Measurements from ENCODE around the gene FLOT2. TPM values are rescaled to one million over a fixed set of nuclear protein-coding genes. Genes with fewer than 3 reads are reported as not detected.

Gene FLOT2
- polyA plus RNA-seq (2012; ENCODE audit: low read depth, missing spikeins): 22.0 TPM

- peak; percentile 71 for FAIRE-seq
- TF ChIP-seq PAX5 (IDR thresholded peaks at IDR 0.05; ENCODE audit: insufficient read depth, low read length, severe bottlenecking): no peak
- TF ChIP-seq POLR2A (IDR thresholded peaks at IDR 0.05; ENCODE audit: low read depth, low read length): peak; percentile 47; the same call in 1 of the 2 replicates
- no peak for TF ChIP-seq POU2F2 (IDR thresholded peaks at IDR 0.05; ENCODE audit: low read depth, low read length)
- no peak for TF ChIP-seq TAF1 (IDR thresholded peaks at IDR 0.05; ENCODE audit: low read depth, low read length)
- TF ChIP-seq SPI1 (IDR thresholded peaks at IDR 0.05; ENCODE audit: low read depth, low read length): no peak
- no peak for DNase-seq (ENCODE audit: insufficient read length, low spot score)
These were observed at the start of gene FLOT2 for GRCh38 chr17:28896884-28897768. FLOT2 (minus strand) TSS chr17:28897733; CDS start chr17:28897574, 159 bp downstream.

- no peak for FAIRE-seq
These were observed 48.7 kb upstream of the FLOT2 start for GRCh38 chr17:28946239-28946638.

GRCh38 chr17:28944862-28945741 lies 47.6 kb upstream of the FLOT2 start:
- FAIRE-seq (peak; percentile 69), DNase-seq (ENCODE audit: insufficient read length, low spot score) (no peak)

More at GRCh38 chr17:28946239-28946638, 48.7 kb upstream of the FLOT2 start:
- DNase-seq (ENCODE audit: insufficient read length, low spot score): no peak
- no peak for TF ChIP-seq POLR2AphosphoS5 (IDR thresholded peaks at IDR 0.05; ENCODE audit: low read depth, low read length)
- no peak for TF ChIP-seq POLR2A (IDR thresholded peaks at IDR 0.05; ENCODE audit: low read depth, low read length)
- no peak for TF ChIP-seq TAF1 (IDR thresholded peaks at IDR 0.05; ENCODE audit: low read depth, low read length)
- TF ChIP-seq SPI1 (IDR thresholded peaks at IDR 0.05; ENCODE audit: low read depth, low read length): no peak
- no peak for TF ChIP-seq POU2F2 (IDR thresholded peaks at IDR 0.05; ENCODE audit: low read depth, low read length)
- no peak for TF ChIP-seq PAX5 (IDR thresholded peaks at IDR 0.05; ENCODE audit: insufficient read depth, low read length, severe bottlenecking)

GRCh38 chr17:28944343-28944742 lies 46.8 kb upstream of the FLOT2 start:
- TF ChIP-seq POLR2A (IDR thresholded peaks at IDR 0.05; ENCODE audit: low read depth, low read length): no peak
- TF ChIP-seq PAX5 (IDR thresholded peaks at IDR 0.05; ENCODE audit: insufficient read depth, low read length, severe bottlenecking): no peak
- TF ChIP-seq TAF1 (IDR thresholded peaks at IDR 0.05; ENCODE audit: low read depth, low read length): no peak
- no peak for TF ChIP-seq POU2F2 (IDR thresholded peaks at IDR 0.05; ENCODE audit: low read depth, low read length)
- TF ChIP-seq SPI1 (IDR thresholded peaks at IDR 0.05; ENCODE audit: low read depth, low read length): no peak
- TF ChIP-seq POLR2AphosphoS5 (IDR thresholded peaks at IDR 0.05; ENCODE audit: low read depth, low read length): no peak
- FAIRE-seq: no peak
- DNase-seq (ENCODE audit: insufficient read length, low spot score): no peak

More at GRCh38 chr17:28944862-28945741, 47.6 kb upstream of the FLOT2 start:
- TF ChIP-seq POU2F2 (IDR thresholded peaks at IDR 0.05; ENCODE audit: low read depth, low read length) (peak; percentile 54; the same call in 1 of the 2 replicates), POLR2A (IDR thresholded peaks at IDR 0.05; ENCODE audit: low read depth, low read length) (no peak)

GRCh38 chr17:28942925-28943324 lies 45.4 kb upstream of the FLOT2 start:
- no peak for FAIRE-seq
- DNase-seq (ENCODE audit: insufficient read length, low spot score): no peak

GRCh38 chr17:28941251-28941650 lies 43.7 kb upstream of the FLOT2 start:
- TF ChIP-seq TAF1 (IDR thresholded peaks at IDR 0.05; ENCODE audit: low read depth, low read length): no peak
- TF ChIP-seq PAX5 (IDR thresholded peaks at IDR 0.05; ENCODE audit: insufficient read depth, low read length, severe bottlenecking): no peak
- TF ChIP-seq POU2F2 (IDR thresholded peaks at IDR 0.05; ENCODE audit: low read depth, low read length): no peak
- no peak for TF ChIP-seq SPI1 (IDR thresholded peaks at IDR 0.05; ENCODE audit: low read depth, low read length)
- TF ChIP-seq POLR2AphosphoS5 (IDR thresholded peaks at IDR 0.05; ENCODE audit: low read depth, low read length): no peak
- no peak for TF ChIP-seq POLR2A (IDR thresholded peaks at IDR 0.05; ENCODE audit: low read depth, low read length)
- FAIRE-seq: no peak
- no peak for DNase-seq (ENCODE audit: insufficient read length, low spot score)

More at GRCh38 chr17:28942925-28943324, 45.4 kb upstream of the FLOT2 start:
- TF ChIP-seq POLR2AphosphoS5 (IDR thresholded peaks at IDR 0.05; ENCODE audit: low read depth, low read length) (no peak), PAX5 (IDR thresholded peaks at IDR 0.05; ENCODE audit: insufficient read depth, low read length, severe bottlenecking) (no peak), SPI1 (IDR thresholded peaks at IDR 0.05; ENCODE audit: low read depth, low read length) (no peak), POU2F2 (IDR thresholded peaks at IDR 0.05; ENCODE audit: low read depth, low read length) (no peak), TAF1 (IDR thresholded peaks at IDR 0.05; ENCODE audit: low read depth, low read length) (no peak), POLR2A (IDR thresholded peaks at IDR 0.05; ENCODE audit: low read depth, low read length) (no peak)

- DNase-seq (ENCODE audit: insufficient read length, low spot score): no peak
- FAIRE-seq: no peak
- no peak for TF ChIP-seq POLR2AphosphoS5 (IDR thresholded peaks at IDR 0.05; ENCODE audit: low read depth, low read length)
- no peak for TF ChIP-seq POU2F2 (IDR thresholded peaks at IDR 0.05; ENCODE audit: low read depth, low read length)
- TF ChIP-seq PAX5 (IDR thresholded peaks at IDR 0.05; ENCODE audit: insufficient read depth, low read length, severe bottlenecking): no peak
- no peak for TF ChIP-seq SPI1 (IDR thresholded peaks at IDR 0.05; ENCODE audit: low read depth, low read length)
- TF ChIP-seq TAF1 (IDR thresholded peaks at IDR 0.05; ENCODE audit: low read depth, low read length): no peak
- no peak for TF ChIP-seq POLR2A (IDR thresholded peaks at IDR 0.05; ENCODE audit: low read depth, low read length)
These were observed 43.1 kb upstream of the FLOT2 start for GRCh38 chr17:28940675-28941074.

GRCh38 chr17:28940142-28940541 lies 42.6 kb upstream of the FLOT2 start:
- FAIRE-seq (no peak), DNase-seq (ENCODE audit: insufficient read length, low spot score) (no peak)
- TF ChIP-seq TAF1 (IDR thresholded peaks at IDR 0.05; ENCODE audit: low read depth, low read length) (no peak), SPI1 (IDR thresholded peaks at IDR 0.05; ENCODE audit: low read depth, low read length) (0 out of 2 replicates have a peak, but pooled peaks have one; percentile 13)

GRCh38 chr17:28938552-28938951 lies 41.0 kb upstream of the FLOT2 start:
- TF ChIP-seq PAX5 (IDR thresholded peaks at IDR 0.05; ENCODE audit: insufficient read depth, low read length, severe bottlenecking) (no peak), SPI1 (IDR thresholded peaks at IDR 0.05; ENCODE audit: low read depth, low read length) (no peak), POLR2AphosphoS5 (IDR thresholded peaks at IDR 0.05; ENCODE audit: low read depth, low read length) (no peak), POU2F2 (IDR thresholded peaks at IDR 0.05; ENCODE audit: low read depth, low read length) (no peak), TAF1 (IDR thresholded peaks at IDR 0.05; ENCODE audit: low read depth, low read length) (no peak), POLR2A (IDR thresholded peaks at IDR 0.05; ENCODE audit: low read depth, low read length) (no peak)
- no peak for DNase-seq (ENCODE audit: insufficient read length, low spot score)
- no peak for FAIRE-seq

All from GM12891 (cell line).